Fibroblast of peridontal ligament (primary cell): ENCODE data around the gene RABGAP1L.
"Not testable (repeated sequence)": the region's sequence is repeated elsewhere in the genome, so short reads cannot be mapped to it uniquely, and the experiment has no call there.

Source experiments
- DNase-seq: peaks from one replicate; pipeline ENCODE4 v3.0.0-alpha.2; 2010; ENCODE audit errors: extremely low read depth

The RABGAP1L gene

DNA sequence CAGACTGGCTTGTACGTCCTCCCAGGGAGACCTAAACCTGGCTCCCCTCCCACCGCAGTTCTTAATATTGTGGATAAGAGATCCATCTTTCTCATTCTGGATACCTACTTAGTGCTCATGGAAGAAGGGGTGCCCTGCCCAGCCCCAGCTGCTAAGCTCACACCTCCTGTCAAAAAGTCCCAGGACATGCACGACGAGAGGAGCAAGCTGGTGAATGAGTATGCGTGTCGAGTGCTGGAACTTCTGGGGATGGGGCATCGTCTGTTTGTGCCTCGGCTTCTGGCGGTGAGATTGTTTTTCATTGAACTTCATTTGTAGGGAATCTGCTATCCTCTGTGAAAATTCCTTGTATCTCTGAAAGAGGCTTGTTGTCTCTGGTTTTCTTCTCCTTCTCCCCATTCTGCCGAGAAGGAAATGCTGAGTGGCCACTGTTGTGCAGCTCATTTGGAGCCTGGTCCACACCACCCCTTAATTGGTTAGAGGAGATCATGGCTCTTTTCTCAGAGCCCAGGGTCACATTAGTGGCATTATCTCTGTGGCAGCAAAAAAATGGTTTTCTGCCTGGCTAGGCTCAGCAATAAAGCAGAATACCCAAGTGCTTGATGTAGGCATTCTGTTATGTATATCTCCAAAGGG is 641.0 kb downstream of the RABGAP1L start:
- peak; percentile 8 for DNase-seq

- DNase-seq, result no peak
These were observed 641.6 kb downstream of the RABGAP1L start for GRCh38 chr1:174800876-174801275.

GRCh38 chr1:174809755-174810280 is 650.5 kb downstream of the RABGAP1L start:
- DNase-seq, result no peak

GRCh38 chr1:174812016-174812415 is 652.7 kb downstream of the RABGAP1L start:
- DNase-seq, result no peak

GRCh38 chr1:174812656-174813055 is 653.3 kb downstream of the RABGAP1L start:
- no peak for DNase-seq

DNA sequence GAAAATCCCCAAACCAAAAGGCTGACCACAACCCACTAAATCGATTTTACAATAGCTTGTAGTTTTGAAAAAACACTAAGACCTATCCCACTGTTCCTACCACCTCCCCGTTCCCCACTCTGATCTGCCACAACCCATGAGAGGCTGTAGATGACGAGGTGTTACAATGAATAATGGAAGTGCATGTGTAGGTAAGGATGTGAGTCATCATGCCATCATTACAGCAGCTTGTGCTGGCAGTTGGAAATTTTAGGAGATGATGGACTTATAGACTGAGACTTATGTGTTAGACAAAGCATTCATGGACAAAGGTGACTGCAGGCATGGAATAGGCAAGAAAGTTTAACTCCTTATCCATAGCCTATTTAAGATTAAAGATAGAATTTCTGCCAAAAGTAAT is 655.7 kb downstream of the RABGAP1L start:
- DNase-seq, result no peak

DNA sequence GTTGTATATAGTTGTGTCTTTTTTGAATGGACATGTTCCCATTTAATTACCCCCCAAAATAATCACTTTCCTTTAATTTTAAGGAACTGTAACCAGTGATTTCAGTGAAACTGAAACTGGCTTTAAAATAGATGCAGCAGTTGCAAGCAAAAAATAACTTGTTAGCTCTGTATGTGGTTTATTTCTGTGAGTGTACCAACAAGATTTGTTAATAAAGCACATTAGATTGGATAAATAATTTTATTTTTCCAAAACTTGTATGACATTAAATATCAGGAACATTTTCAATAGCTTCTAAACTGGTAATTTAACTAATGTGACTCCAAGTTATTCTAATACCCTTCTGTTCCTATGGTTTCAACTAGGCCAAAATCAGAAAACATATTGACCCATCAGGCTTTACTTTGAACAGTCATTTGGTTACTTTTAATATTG is 656.2 kb downstream of the RABGAP1L start:
- no peak for DNase-seq

DNA sequence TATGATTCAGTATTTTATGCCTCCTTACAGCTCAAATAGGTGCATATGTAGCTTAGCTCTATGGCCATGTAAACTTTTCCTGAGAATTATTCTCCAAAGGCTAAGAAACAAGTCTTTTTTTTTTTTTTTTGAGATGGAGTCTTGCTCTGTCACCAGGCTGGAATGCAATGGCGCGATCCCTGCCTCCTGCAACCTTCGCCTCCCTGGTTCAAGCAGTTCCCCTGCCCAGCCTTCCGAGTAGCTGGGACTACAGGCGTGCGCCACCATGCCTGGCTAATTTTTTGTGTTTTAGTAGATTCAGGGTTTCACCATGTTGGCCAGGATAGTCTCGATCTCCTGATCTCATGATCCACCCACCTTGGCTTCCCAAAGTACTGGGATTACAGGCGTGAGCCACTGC is 657.3 kb downstream of the RABGAP1L start:
- not testable (repeated sequence) for DNase-seq

GRCh38 chr1:174818014-174818616 is 658.8 kb downstream of the RABGAP1L start:
- no peak for DNase-seq

DNA sequence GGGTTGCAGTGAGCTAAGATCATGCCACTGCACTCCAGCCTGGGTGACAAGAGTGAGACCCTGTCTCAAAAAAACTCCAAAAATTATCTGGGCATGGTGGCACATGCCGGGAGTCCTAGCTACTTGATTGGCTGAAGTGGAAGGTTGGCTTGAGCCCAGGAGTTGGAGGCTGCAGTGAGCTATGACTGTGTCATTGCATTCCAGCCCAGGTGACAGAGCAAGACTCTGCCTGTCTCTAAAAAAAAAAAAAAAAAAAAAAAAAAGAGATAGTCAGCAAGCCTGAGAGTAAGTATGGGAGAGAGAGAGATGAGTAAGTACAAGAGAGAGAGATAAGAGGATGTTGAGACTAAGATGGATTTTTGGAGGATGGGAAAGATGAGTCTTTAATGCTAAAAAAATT is 659.6 kb downstream of the RABGAP1L start:
- no peak for DNase-seq

DNA sequence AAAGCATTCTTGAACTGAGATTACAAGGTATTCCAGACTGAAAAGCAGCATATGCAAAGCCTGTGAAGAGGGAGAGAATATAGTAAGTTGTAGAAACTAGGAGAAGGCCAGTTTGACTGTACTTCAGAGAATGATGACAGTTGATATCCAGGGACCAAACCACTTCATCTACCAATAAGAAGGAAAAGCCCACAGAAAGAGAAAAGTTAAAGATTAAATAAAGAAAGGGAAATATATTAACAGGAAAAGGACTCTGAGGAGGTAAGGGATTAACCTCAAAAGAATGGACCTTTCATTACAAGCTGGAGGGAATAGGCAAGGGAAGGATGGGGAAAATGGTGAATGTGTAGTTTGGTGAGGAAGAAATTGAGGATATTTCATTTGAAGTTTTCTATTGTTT is 660.3 kb downstream of the RABGAP1L start:
- no peak for DNase-seq

- DNase-seq, result no peak
These were observed 665.8 kb downstream of the RABGAP1L start for GRCh38 chr1:174825127-174825526.

GRCh38 chr1:174825806-174826205 is 666.5 kb downstream of the RABGAP1L start:
- DNase-seq, result no peak

- no peak for DNase-seq
These were observed 668.9 kb downstream of the RABGAP1L start for GRCh38 chr1:174828264-174828663.

DNA sequence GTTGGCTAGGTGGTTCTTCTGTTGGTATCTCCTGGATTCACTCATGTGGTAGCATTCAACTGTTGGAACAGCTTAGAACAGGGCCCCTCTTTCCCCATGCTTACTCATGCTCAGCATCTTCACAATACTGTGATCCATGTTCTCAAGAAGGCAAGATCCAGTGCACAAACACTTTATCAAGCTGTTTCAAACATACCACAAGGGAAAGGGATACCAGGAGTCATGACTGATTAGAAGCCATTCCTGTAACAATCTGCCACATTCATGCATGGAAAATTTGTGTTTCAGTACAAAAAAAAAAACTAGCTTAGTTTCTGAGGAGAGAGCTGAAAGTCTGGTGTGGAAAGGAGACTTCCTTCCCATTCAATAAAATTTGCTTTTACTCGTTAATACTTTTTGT is 670.7 kb downstream of the RABGAP1L start:
- no peak for DNase-seq

GRCh38 chr1:174836543-174836942 is 677.2 kb downstream of the RABGAP1L start:
- DNase-seq, result no peak

- DNase-seq, result no peak
These were observed 678.1 kb downstream of the RABGAP1L start for GRCh38 chr1:174837386-174837785.

GRCh38 chr1:174839211-174839610 is 679.9 kb downstream of the RABGAP1L start:
- DNase-seq, result peak; percentile 8

GRCh38 chr1:174841747-174842146 is 682.4 kb downstream of the RABGAP1L start:
- no peak for DNase-seq

GRCh38 chr1:174848593-174849560 is 689.6 kb downstream of the RABGAP1L start:
- not testable (repeated sequence) for DNase-seq

DNA sequence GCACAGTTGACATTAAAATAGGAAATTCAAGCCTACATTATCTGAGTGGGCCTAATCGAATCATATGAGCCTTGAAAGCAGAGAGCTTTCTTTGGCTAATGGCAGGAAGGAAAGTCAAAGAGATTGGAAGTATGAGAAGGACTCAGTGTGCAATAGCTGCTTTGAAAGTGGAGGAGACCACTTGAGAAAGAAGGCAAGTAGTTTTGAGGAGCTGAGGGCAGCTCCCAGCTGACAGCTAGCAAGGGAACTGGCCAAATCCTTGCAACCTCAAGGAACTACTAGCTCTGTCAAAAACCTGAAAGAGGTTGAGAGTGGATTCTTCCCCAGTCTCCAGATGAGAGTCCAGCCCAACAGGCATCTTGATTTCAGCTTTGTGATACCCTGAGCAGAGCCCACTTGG is 691.4 kb downstream of the RABGAP1L start:
- no peak for DNase-seq

GRCh38 chr1:174858301-174858700 is 699.0 kb downstream of the RABGAP1L start:
- no peak for DNase-seq
